ENCODE measurements around the gene DNAJC6.

The DNAJC6 gene

GRCh38 chr1:65456481-65456880 is 147.1 kb downstream of the DNAJC6 start:
- DNase-seq = no peak
- Mint-ChIP-seq H3K36me3 (peaks cover 0 to 14% of the 10 kb centered on the region in 2 donors), H3K4me3 (no peak overlapping the region), H3K27me3 (no peaks in the 10 kb centered on the region), H3K4me1 (peaks cover 0 to 3% of the 10 kb centered on the region in 2 donors), H3K27ac (no peak overlapping the region), H3K9me3 (peaks cover 6 to 12% of the 10 kb centered on the region in 2 donors)
- ATAC-seq (replicated peaks) = no peak

GRCh38 chr1:65457868-65458267 is 148.5 kb downstream of the DNAJC6 start:
- no peaks in the 10 kb centered on the region for H3K27me3 Mint-ChIP-seq
- DNase-seq (no peak), ATAC-seq (replicated peaks) (no peak)
- H3K4me1 Mint-ChIP-seq = peaks cover 0 to 3% of the 10 kb centered on the region in 2 donors
- H3K36me3 Mint-ChIP-seq = peaks cover 0 to 14% of the 10 kb centered on the region in 2 donors
- H3K9me3 Mint-ChIP-seq = peaks cover 6 to 14% of the 10 kb centered on the region in 2 donors
- H3K4me3 Mint-ChIP-seq = no peak overlapping the region
- no peak overlapping the region for H3K27ac Mint-ChIP-seq

- peaks cover 0 to 15% of the 10 kb centered on the region in 2 donors for H3K36me3 Mint-ChIP-seq
Observed at GRCh38 chr1:65458730-65459396, 149.5 kb downstream of the DNAJC6 start.

GRCh38 chr1:65459397-65459768 is 150.0 kb downstream of the DNAJC6 start:
- DNase-seq (no peak), ATAC-seq (replicated peaks) (peak; percentile 59 to 60)
- Mint-ChIP-seq H3K4me3 (no peak overlapping the region), H3K9me3 (peaks cover 12 to 17% of the 10 kb centered on the region in 2 donors), H3K27ac (no peak overlapping the region), H3K4me1 (peaks cover 0 to 6% of the 10 kb centered on the region in 2 donors), H3K36me3 (peaks cover 0 to 15% of the 10 kb centered on the region in 2 donors), H3K27me3 (no peaks in the 10 kb centered on the region)

More at GRCh38 chr1:65458730-65459396, 149.5 kb downstream of the DNAJC6 start:
- no peak overlapping the region for H3K4me3 Mint-ChIP-seq
- H3K27me3 Mint-ChIP-seq = no peaks in the 10 kb centered on the region
- peaks cover 0 to 5% of the 10 kb centered on the region in 2 donors for H3K4me1 Mint-ChIP-seq
- peaks cover 11 to 17% of the 10 kb centered on the region in 2 donors for H3K9me3 Mint-ChIP-seq
- no peak overlapping the region for H3K27ac Mint-ChIP-seq
- ATAC-seq (replicated peaks) = peak; percentile 8 to 14
- DNase-seq = no peak
